Measurements from ENCODE around the gene KRIT1. TPM values are rescaled to one million over a fixed set of nuclear protein-coding genes. Genes with fewer than 3 reads are reported as not detected.

KRIT1 gene
- total RNA-seq, 1 experiment from 2014 or later = 41.3 TPM

DNA sequence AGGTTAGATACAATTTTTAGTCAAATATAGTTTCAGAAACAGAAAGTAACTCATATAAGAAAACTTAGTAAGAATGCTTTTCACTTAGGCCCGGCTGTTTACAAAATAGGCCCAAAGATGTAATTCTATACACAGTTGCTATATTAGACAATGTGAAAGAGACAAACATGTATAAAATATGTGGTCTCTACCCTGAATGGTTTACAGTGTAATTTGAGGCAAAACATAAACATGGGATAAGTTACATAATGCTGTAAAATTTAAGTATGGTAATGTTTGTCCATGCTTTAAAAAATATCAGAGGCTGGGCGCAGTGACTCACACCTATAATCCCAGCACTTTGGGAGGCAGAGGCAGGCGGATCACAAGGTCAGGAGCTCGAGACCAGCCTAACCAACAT lies 18.7 kb downstream of the KRIT1 start:
- intact Hi-C loops (cut with micrococcal nuclease) = no loop called here
- CTCF ChIA-PET = no interaction called here
- Mint-ChIP-seq H3K36me3 (ENCODE audit: insufficient read depth, unreplicated experiment) (peaks cover 74% of the 10 kb centered on the region), H3K4me1 (ENCODE audit: insufficient read depth, unreplicated experiment) (no peaks in the 10 kb centered on the region), H3K9me3 (ENCODE audit: unreplicated experiment) (no peaks in the 10 kb centered on the region), H3K27me3 (ENCODE audit: insufficient read depth, unreplicated experiment) (no peaks in the 10 kb centered on the region), H3K4me3 (ENCODE audit: unreplicated experiment) (no peak overlapping the region), H3K27ac (ENCODE audit: low read depth, unreplicated experiment) (peak overlapping the region; percentile 35)
- POLR2A ChIA-PET = no interaction called here
- BruUV-seq (replicated peaks) = no TSS peak
- DNase-seq (ENCODE audit: unreplicated experiment) = no peak
- TF ChIP-seq, protein P1, sequence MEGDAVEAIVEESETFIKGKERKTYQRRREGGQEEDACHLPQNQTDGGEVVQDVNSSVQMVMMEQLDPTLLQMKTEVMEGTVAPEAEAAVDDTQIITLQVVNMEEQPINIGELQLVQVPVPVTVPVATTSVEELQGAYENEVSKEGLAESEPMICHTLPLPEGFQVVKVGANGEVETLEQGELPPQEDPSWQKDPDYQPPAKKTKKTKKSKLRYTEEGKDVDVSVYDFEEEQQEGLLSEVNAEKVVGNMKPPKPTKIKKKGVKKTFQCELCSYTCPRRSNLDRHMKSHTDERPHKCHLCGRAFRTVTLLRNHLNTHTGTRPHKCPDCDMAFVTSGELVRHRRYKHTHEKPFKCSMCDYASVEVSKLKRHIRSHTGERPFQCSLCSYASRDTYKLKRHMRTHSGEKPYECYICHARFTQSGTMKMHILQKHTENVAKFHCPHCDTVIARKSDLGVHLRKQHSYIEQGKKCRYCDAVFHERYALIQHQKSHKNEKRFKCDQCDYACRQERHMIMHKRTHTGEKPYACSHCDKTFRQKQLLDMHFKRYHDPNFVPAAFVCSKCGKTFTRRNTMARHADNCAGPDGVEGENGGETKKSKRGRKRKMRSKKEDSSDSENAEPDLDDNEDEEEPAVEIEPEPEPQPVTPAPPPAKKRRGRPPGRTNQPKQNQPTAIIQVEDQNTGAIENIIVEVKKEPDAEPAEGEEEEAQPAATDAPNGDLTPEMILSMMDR (IDR thresholded peaks at IDR 0.05; ENCODE audit: unreplicated experiment) = no peak

GRCh38 chr7:92221766-92222165 lies 23.9 kb downstream of the KRIT1 start:
- intact Hi-C loops (cut with micrococcal nuclease) = no loop called here
- Mint-ChIP-seq H3K4me3 (ENCODE audit: unreplicated experiment) (no peak overlapping the region), H3K36me3 (ENCODE audit: insufficient read depth, unreplicated experiment) (peaks cover 79% of the 10 kb centered on the region), H3K27me3 (ENCODE audit: insufficient read depth, unreplicated experiment) (no peaks in the 10 kb centered on the region), H3K4me1 (ENCODE audit: insufficient read depth, unreplicated experiment) (no peaks in the 10 kb centered on the region), H3K9me3 (ENCODE audit: unreplicated experiment) (no peaks in the 10 kb centered on the region), H3K27ac (ENCODE audit: low read depth, unreplicated experiment) (no peak overlapping the region)
- ChIA-PET POLR2A (interaction anchor here (0.6 kb wide), 1 partner anchor 89 kb away, joined by 4 read pairs; no protein-coding TSS in a partner anchor), CTCF (no interaction called here)
- DNase-seq (ENCODE audit: unreplicated experiment) = no peak
- TF ChIP-seq, protein P1 (IDR thresholded peaks at IDR 0.05; ENCODE audit: unreplicated experiment) = no peak
- no TSS peak for BruUV-seq (replicated peaks)

GRCh38 chr7:92206672-92207071 lies 39.0 kb downstream of the KRIT1 start:
- intact Hi-C loops (cut with micrococcal nuclease) = no loop called here
- Mint-ChIP-seq H3K9me3 (ENCODE audit: unreplicated experiment) (peaks cover 7% of the 10 kb centered on the region), H3K4me3 (ENCODE audit: unreplicated experiment) (no peak overlapping the region), H3K36me3 (ENCODE audit: insufficient read depth, unreplicated experiment) (peaks cover 78% of the 10 kb centered on the region), H3K27me3 (ENCODE audit: insufficient read depth, unreplicated experiment) (no peaks in the 10 kb centered on the region), H3K4me1 (ENCODE audit: insufficient read depth, unreplicated experiment) (no peaks in the 10 kb centered on the region), H3K27ac (ENCODE audit: low read depth, unreplicated experiment) (peak overlapping the region; percentile 35)
- TF ChIP-seq, protein P1 (IDR thresholded peaks at IDR 0.05; ENCODE audit: unreplicated experiment) = no peak
- no peak for DNase-seq (ENCODE audit: unreplicated experiment)
- ChIA-PET CTCF (interaction anchor here (0.6 to 0.7 kb wide), 2 partner anchors 9 to 239 kb away, joined by 3 read pairs; no protein-coding TSS in a partner anchor), POLR2A (interaction anchor here (0.6 to 1.3 kb wide), 2 partner anchors 49 to 74 kb away, joined by 3 to 4 read pairs; no protein-coding TSS in a partner anchor)
- BruUV-seq (replicated peaks) = no TSS peak

DNA sequence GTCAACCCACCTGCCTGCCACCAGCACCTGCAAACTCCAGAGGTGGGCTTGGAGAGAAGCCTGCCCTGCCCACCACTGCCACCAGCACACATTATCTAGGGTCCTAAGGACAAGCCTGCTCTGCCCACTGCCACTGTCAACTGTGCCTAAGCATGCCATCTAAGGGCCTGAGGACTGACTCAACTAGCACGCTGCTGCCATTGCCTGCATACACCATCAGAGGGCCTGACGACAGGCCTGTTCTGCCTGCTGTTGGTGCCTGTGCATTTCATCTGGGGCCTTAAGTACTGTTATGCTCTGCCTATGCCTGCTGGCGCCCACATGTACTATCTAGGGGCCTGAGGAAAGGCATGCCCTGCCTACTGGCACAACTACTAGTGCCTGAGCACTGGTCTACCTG lies 39.7 kb downstream of the KRIT1 start:
- ChIA-PET POLR2A (interaction anchor here (1.3 kb wide), 1 partner anchor 74 kb away, joined by 3 read pairs; no protein-coding TSS in a partner anchor), CTCF (interaction anchor here (0.6 kb wide), 1 partner anchor 9 kb away, joined by 3 read pairs; no protein-coding TSS in a partner anchor)
- TF ChIP-seq, protein P1 (IDR thresholded peaks at IDR 0.05; ENCODE audit: unreplicated experiment) = no peak
- no TSS peak for BruUV-seq (replicated peaks)
- Mint-ChIP-seq H3K27ac (ENCODE audit: low read depth, unreplicated experiment) (peak overlapping the region; percentile 35), H3K36me3 (ENCODE audit: insufficient read depth, unreplicated experiment) (peaks cover 72% of the 10 kb centered on the region), H3K4me1 (ENCODE audit: insufficient read depth, unreplicated experiment) (no peaks in the 10 kb centered on the region), H3K9me3 (ENCODE audit: unreplicated experiment) (peaks cover 7% of the 10 kb centered on the region), H3K27me3 (ENCODE audit: insufficient read depth, unreplicated experiment) (no peaks in the 10 kb centered on the region), H3K4me3 (ENCODE audit: unreplicated experiment) (no peak overlapping the region)
- intact Hi-C loops (cut with micrococcal nuclease) = no loop called here
- no peak for DNase-seq (ENCODE audit: unreplicated experiment)

All from MCF 10A (cell line).